ENCODE measurements around the gene IL9. TPM values are rescaled to one million over a fixed set of nuclear protein-coding genes. Genes with fewer than 3 reads are reported as not detected.

Gene IL9
- total RNA-seq, 1 experiment from 2014 or later = not detected

GRCh38 chr5:135885031-135885430, 10.6 kb downstream of the IL9 start:
- no peak overlapping the region for H3K27ac ChIP-seq (ENCODE audit: low read depth, low read length, poor library complexity, severe bottlenecking)
- H3K36me3 ChIP-seq (ENCODE audit: insufficient read depth, low read length, poor library complexity, severe bottlenecking) = no peaks in the 10 kb centered on the region
- ChIA-PET POLR2A (ENCODE audit: low non-redundant PET) (no interaction called here), CTCF (no interaction called here)
- H3K4me3 ChIP-seq (ENCODE audit: low read depth, low read length, poor library complexity, severe bottlenecking) = no peak overlapping the region
- no peak for DNase-seq (ENCODE audit: low spot score)
- intact Hi-C loops (cut with micrococcal nuclease; ENCODE audit: unreplicated experiment) = loop anchor here (10.0 kb wide), 1 partner anchor 890 kb away; no protein-coding TSS in a partner anchor
- peaks cover 37% of the 10 kb centered on the region for H3K27me3 ChIP-seq (replicated peaks; ENCODE audit: insufficient read depth, low read depth, low read length, poor library complexity)
- no peak for TF ChIP-seq EZH2 (IDR thresholded peaks at IDR 0.05; ENCODE audit: borderline replicate concordance, low read depth, low read length, poor library complexity, severe bottlenecking)
- no peak for TF ChIP-seq CTCF (conservative IDR thresholded peaks at IDR 0.05; ENCODE audit: low read depth, low read length)
- no TSS peak for BruUV-seq (replicated peaks)
- no peaks in the 10 kb centered on the region for H3K4me1 ChIP-seq (ENCODE audit: insufficient read depth, low read length, poor library complexity, severe bottlenecking)
- no peaks in the 10 kb centered on the region for H3K9me3 ChIP-seq (ENCODE audit: low read depth, low read length, poor library complexity, severe bottlenecking)

GRCh38 chr5:135883441-135883840, 12.2 kb downstream of the IL9 start:
- ChIA-PET POLR2A (ENCODE audit: low non-redundant PET) (no interaction called here), CTCF (no interaction called here)
- TF ChIP-seq CTCF (conservative IDR thresholded peaks at IDR 0.05; ENCODE audit: low read depth, low read length) (peak; percentile 54), EZH2 (IDR thresholded peaks at IDR 0.05; ENCODE audit: borderline replicate concordance, low read depth, low read length, poor library complexity, severe bottlenecking) (no peak)
- no peak for DNase-seq (ENCODE audit: low spot score)
- intact Hi-C loops (cut with micrococcal nuclease; ENCODE audit: unreplicated experiment) = loop anchor here (10.0 kb wide), 1 partner anchor 891 kb away; no protein-coding TSS in a partner anchor
- BruUV-seq (replicated peaks) = no TSS peak
- no peaks in the 10 kb centered on the region for H3K9me3 ChIP-seq (ENCODE audit: low read depth, low read length, poor library complexity, severe bottlenecking)
- peaks cover 34% of the 10 kb centered on the region for H3K27me3 ChIP-seq (replicated peaks; ENCODE audit: insufficient read depth, low read depth, low read length, poor library complexity)
- H3K4me3 ChIP-seq (ENCODE audit: low read depth, low read length, poor library complexity, severe bottlenecking) = no peak overlapping the region
- no peaks in the 10 kb centered on the region for H3K36me3 ChIP-seq (ENCODE audit: insufficient read depth, low read length, poor library complexity, severe bottlenecking)
- no peak overlapping the region for H3K27ac ChIP-seq (ENCODE audit: low read depth, low read length, poor library complexity, severe bottlenecking)
- H3K4me1 ChIP-seq (ENCODE audit: insufficient read depth, low read length, poor library complexity, severe bottlenecking) = no peaks in the 10 kb centered on the region

- Histone ChIP-seq H3K4me3 (ENCODE audit: low read depth, low read length, poor library complexity, severe bottlenecking) (no peak overlapping the region), H3K27me3 (replicated peaks; ENCODE audit: insufficient read depth, low read depth, low read length, poor library complexity) (peaks cover 34% of the 10 kb centered on the region), H3K27ac (ENCODE audit: low read depth, low read length, poor library complexity, severe bottlenecking) (no peak overlapping the region), H3K36me3 (ENCODE audit: insufficient read depth, low read length, poor library complexity, severe bottlenecking) (no peaks in the 10 kb centered on the region), H3K4me1 (ENCODE audit: insufficient read depth, low read length, poor library complexity, severe bottlenecking) (no peaks in the 10 kb centered on the region), H3K9me3 (ENCODE audit: low read depth, low read length, poor library complexity, severe bottlenecking) (no peaks in the 10 kb centered on the region)
- ChIA-PET POLR2A (ENCODE audit: low non-redundant PET) (no interaction called here), CTCF (interaction anchor here (0.6 kb wide), 1 partner anchor 12 kb away, joined by 3 read pairs; no protein-coding TSS in a partner anchor)
- BruUV-seq (replicated peaks) = no TSS peak
- no peak for TF ChIP-seq CTCF (conservative IDR thresholded peaks at IDR 0.05; ENCODE audit: low read depth, low read length)
- no peak for TF ChIP-seq EZH2 (IDR thresholded peaks at IDR 0.05; ENCODE audit: borderline replicate concordance, low read depth, low read length, poor library complexity, severe bottlenecking)
- intact Hi-C loops (cut with micrococcal nuclease; ENCODE audit: unreplicated experiment) = loop anchor here (10.0 kb wide), 1 partner anchor 892 kb away; no protein-coding TSS in a partner anchor
- DNase-seq (ENCODE audit: low spot score) = no peak
Observed at GRCh38 chr5:135883026-135883425, 12.6 kb downstream of the IL9 start.

All from A673 (cell line).